RKO (cell line): Measurements from ENCODE around the gene RPS6KA5.
"Not testable (repeated sequence)": the region's sequence is repeated elsewhere in the genome, so short reads cannot be mapped to it uniquely, and the experiment has no call there.

Source experiments
- DNase-seq: peaks from one replicate; pipeline ENCODE4 v3.0.0-alpha.2; 2016; ENCODE audit warnings: low spot score

The RPS6KA5 gene

DNA sequence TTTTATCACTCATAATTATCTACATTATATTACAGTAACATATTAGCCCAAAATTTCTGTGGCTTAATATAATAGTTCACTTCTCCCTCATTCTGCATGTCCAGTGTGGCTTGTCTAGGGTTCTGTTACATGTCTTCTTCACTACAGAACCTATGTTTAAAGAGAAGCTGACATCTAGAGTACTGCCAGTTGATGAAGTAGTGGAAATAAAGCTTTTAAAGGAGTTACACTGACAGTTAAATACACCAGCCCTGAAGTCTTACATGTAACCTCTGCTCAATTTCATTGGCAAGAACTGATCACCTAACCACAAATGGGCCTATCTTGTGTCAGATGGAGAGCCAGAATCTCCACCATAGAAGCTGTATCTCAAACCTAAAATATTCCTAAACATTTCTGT lies 32.9 kb downstream of the RPS6KA5 start:
- no peak for DNase-seq

DNA sequence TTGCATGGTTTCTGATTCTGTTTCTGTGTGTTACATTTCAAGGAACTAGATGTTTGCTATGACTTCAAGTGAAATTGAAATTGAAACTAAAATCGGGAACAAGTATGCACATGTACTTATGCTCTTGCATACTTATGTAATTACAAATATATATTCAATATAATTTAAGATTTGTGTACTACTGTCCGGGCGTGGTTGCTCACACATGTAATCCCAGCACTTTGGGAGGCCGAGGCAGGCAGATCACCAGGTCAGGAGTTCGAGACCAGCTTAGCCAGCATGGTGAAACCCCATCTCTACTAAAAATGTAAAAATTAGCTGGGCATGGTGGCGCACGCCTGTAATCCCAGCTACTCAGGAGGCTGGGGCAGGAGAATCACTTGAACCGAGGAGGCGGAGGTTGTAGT lies 37.8 kb downstream of the RPS6KA5 start:
- not testable (repeated sequence) for DNase-seq

DNA sequence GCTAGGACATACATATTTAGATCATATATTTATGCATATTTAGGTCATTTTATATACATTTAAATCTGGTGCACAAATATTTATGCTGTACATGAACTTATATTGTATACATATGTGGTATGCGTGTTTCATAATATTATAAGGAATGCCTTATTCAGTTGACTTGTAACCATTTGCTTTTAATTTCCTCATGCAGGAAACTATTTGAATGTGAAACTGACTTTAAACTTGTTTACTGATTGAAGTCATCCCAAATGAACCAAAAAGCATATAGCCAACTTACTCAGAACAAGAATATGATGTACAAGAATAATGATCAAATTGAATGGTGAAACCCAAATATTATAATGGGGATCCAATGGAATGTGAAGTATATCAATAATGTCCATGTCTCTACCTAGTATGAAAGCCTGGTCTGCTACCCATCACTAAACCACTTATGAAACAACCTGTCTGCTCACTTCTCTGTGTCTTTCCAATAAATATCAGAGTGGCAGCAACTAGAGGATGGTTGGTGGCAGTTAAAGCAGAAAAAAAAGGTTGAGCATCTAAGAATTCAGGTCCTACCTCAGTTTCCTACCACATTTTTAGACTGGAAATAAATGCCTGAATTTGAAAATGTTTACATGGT lies 38.3 kb downstream of the RPS6KA5 start:
- DNase-seq = no peak

DNA sequence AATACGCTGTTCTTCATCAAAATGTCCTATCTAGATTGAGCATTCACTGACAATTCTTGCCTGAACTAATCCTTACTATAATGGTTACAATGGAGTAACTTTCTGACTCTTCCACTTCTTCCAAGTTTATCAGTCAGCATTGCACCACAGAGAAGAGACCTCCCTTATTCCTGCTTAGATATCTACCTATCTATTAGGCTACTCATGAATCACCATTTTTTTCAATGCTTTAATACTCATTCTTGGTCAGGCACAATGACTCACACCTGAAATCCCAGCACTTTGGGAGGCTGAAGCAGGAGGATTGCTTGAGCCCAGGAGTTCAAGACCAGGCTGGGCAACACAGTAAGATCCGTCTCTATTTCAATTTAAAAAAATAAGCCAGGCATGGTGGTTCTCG lies 39.3 kb downstream of the RPS6KA5 start:
- DNase-seq = peak; percentile 23

DNA sequence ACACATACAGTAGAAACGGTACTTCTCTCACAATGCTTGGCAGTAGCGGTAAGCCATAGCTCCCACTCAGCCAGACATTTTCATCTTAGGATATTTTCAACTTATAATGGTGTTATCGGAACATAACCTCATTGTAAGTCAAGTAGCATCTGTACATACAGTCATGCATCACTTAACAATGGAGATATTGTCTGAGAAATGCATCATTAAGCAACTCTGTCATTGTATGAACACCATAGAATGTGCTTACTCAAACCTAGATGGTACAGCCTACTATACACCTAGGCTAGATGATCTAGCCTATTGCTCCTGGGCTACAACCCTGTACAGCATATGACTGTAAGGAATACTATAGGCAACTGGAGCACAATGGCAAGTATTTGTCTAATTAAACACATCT lies 40.8 kb downstream of the RPS6KA5 start:
- DNase-seq = no peak

DNA sequence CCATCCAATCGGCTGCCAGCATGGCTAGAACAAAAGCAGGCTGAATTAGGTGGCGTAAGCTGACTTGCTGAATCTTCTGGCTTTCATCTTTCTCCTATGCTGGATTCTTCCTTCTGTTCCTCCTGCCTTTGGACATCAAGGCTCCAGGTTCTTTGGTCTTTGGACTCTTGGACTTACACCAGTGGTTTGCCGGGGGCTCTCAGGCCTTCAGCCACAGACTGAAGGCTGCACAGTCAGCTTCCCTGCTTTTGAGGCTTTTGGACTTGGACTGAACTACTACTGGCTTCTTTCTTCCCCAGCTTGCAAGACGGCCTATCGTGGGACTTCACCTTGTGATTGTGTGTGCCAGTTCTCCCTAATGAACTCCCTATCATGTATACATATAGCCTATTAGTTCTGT lies 42.0 kb downstream of the RPS6KA5 start:
- no peak for DNase-seq

DNA sequence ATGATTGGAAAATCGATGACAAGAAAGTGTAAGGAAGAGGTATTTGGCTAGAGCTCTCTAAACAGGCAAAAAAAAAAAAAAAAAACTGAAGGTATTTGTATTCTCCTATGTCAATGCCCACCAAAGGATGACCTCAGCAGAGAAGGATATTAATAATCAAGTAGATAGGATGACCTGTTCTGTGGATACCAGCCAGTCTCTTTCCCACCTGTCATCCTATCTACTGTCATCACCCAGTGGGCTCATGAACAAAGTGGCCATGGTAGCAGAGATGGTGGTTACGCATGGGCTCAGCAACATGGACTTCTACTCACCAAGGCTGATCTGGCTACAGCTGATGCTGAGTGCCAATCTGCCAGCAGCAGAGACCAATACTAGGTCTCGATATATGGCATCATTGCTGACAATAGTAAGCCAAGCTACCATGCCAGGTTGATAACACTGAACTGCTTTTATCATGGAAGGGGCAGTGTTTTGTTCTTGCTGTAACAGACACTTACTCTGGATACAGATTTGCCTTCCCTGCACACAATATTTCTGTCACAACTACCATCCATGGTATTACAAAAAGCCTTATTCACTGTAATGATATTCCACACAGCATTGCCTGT lies 43.5 kb downstream of the RPS6KA5 start:
- no peak for DNase-seq

DNA sequence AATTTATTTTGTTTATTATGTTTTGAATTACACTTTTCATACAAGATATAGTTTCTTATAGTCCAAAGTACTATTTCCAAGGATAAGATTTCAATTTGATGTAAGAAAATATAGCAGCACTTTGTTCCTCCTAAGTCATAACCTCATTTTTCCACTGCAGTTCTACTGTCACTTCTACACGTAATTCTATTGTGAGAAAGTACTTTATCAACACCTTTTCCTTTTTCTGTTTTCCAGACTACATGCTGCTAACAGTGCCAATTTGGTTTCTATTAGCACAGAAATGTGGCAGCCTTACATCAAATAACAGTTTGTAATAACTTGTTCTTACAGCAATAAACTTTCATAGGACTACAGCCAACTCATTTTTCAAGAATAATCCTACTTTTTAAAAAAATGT lies 45.0 kb downstream of the RPS6KA5 start:
- DNase-seq = no peak

DNA sequence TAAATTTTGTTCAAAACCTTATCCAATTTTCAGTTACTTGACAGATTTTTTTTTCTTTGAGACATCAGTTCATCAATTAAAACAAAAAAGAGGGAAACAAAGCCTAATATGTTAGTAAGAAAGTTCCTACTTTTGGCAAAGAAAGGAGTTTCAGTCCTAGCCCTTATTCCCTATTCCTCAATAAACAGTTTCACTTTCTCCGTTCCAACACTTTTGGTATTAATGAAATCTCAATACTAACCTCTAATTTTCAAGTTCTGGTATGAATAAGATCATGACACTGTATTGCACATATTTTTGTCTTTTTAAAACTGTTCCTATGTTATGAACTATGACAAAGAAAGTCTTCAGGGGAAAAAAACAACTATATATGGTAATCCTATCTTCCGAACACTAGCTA lies 48.4 kb downstream of the RPS6KA5 start:
- DNase-seq = no peak

DNA sequence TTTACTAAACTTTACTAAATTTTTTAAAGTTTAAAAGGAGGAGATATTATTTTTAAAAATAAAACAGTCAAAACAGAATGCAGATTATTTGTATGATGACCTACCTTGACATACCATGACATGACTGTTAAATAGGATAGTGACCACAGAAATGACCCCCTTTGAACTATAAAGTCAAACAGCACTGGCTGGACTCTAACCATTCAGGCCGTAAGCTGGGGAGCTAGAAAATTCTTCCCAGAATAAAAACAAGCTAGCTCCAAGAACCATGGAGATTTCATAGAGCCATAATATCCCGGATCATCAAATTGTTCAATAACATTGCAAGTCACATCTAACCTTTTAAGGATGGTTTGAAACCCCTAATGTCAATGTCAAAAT lies 50.3 kb downstream of the RPS6KA5 start:
- no peak for DNase-seq

DNA sequence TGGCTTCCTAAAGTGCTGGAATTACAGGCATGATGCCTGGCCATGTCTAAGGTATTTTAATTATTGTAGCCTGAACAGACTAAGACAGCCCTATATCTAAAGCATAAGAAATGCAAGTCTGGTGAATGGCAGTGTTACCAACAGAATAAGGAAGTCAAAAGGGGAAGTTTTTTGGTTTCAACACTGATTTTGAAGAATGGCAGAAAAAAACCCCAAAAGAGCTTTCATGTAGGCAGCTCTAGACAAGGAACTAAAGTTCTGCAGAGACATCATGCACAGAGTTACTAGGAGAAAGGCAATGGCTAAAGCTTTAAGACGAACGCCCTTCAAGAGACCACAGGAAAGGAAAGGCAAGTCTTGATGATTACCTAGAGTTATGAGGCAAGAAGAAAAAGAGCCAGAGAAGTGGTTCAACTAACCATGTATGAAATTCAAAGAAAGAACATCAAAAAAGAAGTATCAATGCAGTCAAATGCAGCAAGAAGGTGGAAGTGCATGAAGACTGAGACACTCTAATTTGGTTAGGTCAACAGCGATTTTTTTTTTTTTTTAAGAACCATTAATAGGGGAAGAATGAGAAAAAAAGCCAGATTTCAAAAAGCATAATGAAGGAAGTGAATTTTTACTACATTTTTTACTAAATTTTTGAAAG lies 50.8 kb downstream of the RPS6KA5 start:
- no peak for DNase-seq

DNA sequence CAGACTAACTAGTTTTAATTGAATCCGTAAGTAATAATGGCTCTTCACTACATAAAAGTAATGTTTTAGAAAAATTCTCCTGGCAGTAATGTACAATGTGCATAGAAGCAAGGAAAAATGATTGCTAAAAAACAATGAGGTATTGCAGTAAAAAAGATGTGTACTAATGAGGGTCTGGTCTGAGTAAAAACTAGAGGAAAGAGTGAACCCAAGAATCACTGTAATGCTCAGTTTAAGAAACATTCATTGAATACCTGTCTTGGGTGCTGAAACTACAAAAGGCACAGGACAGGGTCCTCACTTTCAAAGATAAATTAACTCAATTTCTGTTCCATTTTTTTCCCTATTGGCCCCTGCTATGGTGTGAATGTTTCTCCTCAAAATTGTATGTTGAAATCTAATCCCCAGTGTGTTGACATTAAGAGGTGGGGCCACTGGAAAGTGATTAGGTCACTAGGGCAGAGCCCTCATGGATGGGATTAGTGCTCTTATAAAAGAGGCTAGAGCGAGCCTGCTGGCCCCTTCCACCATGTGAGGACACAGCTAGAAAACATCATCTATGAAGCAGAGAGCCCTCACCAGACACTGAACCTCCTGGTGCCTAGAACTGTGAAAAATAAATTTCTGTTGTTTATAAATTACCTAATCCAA lies 51.6 kb downstream of the RPS6KA5 start:
- no peak for DNase-seq

DNA sequence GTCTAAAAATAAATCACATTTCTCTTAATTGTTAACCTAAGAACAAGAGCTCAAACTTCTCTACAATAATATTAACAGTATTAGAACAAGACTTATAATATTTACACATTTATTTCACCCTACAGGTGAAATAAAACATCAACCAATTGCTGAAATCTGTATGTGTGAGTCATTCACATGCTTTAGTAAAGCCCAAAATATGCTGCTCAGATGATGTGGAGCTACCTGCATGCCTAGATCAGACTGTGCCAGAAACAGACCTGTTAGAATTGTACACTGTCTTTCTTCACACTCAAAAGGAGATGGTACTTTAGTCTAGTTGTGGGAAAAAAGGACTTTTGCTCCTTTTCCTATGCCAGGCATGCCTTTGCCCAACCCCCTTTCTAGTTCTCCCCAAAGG lies 54.7 kb downstream of the RPS6KA5 start:
- DNase-seq = no peak

DNA sequence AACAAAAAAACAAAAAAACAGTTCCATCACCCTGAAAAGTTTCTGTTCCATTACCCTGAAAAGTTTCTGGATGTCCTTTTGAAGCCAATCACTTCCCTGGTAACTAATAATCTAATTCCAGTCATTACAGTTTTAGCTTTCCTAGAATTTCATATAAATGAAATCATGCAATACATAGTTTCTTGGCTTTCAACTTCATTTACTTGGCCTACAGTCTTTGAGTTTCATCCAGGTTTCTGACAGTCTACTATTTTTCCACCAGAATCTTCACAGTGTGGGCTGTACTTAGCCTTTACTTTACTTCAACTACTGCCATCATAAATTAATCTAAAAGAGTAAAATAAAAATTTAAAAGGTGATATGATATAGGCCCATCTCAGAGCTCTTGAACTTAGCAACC lies 55.5 kb downstream of the RPS6KA5 start:
- no peak for DNase-seq

DNA sequence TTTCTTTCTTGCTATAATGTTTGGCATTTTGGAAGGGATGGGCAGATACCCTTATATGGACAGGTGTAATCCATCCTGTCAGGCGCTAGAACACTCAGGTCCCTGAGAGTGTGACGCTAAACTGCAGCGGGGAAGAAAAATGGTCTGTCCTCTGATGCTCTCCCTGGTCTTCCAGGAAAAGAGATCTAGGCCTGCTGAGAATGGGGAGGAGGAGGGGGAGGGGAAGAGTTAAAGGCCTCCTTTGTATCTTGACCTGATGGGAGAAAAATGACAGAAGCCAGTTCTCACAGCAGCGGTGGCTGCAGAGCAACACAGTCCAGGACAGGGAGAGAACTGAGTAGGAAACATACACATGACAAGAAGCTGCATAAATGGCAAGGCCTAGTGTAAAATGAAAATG lies 61.1 kb downstream of the RPS6KA5 start:
- no peak for DNase-seq

DNA sequence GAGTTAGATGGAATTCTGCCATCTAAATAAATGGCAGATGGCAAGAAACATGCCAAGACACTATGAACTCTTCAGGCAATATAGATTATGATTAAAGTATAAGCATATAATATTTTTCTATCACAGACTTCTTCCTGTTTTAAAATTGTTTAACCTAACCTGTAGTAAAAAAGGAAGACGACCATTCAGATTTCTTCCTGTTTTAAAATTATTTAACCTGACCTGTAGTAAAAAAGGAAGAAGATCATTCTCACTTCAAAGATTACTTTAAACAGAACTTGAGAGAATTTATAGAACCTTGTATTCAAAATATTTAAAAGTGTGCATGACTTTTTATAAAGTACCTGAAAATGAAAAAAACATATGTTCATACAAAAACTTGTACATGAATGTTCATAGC lies 63.5 kb downstream of the RPS6KA5 start:
- DNase-seq = no peak

DNA sequence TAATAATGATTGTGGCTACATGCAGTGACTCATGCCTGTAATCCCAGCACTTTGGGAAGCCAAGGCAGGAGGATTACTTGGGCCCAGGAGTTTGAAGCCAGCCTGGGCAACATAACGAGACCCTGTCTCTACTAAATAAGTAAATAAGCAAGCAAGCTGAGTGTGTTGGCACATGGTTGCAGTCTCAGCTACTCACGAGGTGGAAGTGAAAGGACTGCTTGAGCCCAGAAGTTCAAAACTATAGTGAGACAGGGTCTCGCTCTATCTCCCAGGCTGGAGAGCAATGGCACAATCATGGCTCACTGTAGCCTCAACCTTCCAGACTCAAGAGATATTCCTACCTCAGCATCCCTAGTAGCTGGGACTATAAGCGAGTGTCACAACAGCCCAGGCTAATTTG lies 64.7 kb downstream of the RPS6KA5 start:
- DNase-seq = no peak

DNA sequence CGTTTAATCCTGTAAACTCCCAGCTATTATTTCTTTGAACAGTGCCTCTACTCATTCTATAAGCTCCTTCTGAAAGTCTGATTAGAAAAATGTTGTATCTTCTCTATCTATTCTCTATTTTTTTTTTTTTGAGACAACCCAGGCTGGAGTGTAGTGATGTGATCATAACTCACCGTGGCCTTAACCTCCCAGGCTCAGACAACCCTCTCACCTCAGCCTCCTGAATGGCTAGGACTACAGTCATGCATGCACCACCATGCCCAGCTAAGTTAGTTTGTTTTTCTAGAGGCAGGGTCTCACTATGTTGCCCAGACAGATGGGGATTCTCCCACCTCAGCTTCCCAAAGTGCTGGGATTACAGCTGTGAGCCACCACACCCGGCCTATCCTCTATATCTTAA lies 66.6 kb downstream of the RPS6KA5 start:
- DNase-seq = no peak

DNA sequence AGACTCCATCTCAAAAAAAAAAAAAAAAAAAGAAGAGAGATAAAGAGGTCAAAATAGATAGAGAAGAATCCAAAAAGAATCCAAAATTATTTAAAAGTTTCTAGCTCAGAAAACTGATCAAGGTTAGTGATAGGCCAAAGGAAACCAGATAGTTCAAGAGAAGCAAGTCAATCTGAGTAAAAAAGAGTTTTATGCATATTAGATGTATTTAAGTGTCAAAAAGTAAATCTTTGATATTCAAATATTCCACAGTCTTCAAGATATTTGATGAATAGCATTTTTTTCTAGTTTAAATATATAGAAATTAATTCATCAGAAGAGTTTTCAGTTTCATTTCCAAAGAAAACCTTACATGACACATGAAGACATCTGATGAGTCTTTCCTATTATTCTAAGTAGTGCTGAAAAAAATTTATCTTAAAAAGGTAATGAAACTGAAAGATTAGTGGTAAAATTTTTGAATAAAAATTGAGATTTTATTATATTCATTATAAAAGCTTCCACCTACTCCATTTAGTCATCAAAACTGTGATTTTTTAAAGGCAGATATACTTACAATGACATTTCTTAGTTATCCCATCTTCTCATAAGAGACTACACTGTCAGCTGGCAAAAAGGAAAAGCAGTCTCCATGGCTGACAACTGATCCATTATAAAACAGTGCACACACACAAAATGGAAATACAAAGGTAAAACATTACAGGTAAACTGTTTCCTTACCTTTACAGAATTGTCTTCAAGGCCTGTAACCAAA lies 68.6 kb downstream of the RPS6KA5 start:
- DNase-seq = no peak

DNA sequence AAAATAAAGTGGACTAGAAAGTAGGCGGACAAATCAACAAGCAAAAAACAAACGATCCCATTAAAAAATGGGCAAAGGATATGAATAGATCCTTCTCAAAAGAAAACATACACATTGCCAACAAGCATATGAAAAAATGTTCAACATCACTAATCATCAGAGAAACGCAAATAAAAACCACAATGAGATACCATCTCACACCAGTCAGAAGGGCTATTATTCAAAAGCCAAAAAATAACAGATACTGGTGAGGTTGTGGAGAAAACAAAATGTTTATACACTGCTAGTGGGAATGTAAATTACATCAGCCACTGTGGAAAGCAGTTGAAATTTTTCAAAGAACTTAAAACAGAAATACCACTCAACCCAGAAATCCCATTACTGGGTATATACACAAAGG lies 70.3 kb downstream of the RPS6KA5 start:
- no peak for DNase-seq

DNA sequence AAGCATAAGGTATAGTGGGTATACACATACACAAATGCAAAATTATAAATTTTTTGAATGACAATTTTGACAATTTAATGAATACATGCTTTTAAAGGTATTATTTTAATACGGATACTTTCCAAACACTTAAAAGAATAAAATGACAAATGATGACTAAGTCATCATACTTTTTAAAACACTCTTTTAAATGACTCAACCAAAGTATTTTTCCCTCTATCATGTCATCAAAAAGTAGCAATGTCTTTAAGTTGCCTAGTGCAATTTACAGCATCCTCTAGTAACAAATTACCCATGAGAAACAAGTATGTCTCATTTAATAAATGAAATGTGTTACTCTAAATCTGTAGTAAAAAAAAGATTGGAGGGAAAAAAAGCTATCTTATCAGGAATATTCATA lies 73.3 kb downstream of the RPS6KA5 start:
- peak; percentile 7 for DNase-seq

DNA sequence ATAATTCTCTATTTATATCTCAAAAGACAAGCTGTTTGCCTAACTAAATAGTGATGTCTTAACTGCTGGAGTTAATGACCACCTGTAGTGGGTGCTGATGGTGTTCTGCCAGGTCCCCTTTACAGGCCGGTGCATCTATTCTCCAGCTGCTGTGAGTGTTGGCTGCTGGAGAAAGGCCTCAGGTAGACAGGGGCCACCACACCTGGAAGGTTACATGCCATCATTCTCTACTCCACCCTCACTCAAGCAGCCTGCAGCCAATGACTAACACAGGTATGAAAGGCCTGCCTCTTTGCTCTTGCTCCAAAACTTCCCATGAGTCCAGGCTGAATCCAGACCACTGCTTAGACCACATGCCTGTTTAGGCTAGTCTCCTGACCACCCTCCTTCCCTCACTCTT lies 73.9 kb downstream of the RPS6KA5 start:
- DNase-seq = no peak
